Esophagus muscularis mucosa (tissue), 3 donors: ENCODE results near the gene CLCF1.

Source experiments
- POLR2A ChIP-seq: fragments of 450-650 bp; IDR thresholded peaks from one replicate; pipeline ENCODE4 v1.6.1; 2017; ENCODE audit warnings: antibody characterized with exemption, moderate library complexity, mild to moderate bottlenecking, low read depth
- TF ChIP-seq, protein P1 (sequence below), 3 experiments: fragments of 200-600 bp in 2 of 3; fragments of 450-650 bp in 1 of 3; sonication (generic) in 2 of 3; IDR thresholded peaks; one replicate each; pipeline ENCODE4 v1.5.1; 2017 to 2019; ENCODE audit warnings: antibody characterized with exemption in 3 of 3, mild to moderate bottlenecking in 2 of 3, moderate library complexity in 1 of 3

DNA sequence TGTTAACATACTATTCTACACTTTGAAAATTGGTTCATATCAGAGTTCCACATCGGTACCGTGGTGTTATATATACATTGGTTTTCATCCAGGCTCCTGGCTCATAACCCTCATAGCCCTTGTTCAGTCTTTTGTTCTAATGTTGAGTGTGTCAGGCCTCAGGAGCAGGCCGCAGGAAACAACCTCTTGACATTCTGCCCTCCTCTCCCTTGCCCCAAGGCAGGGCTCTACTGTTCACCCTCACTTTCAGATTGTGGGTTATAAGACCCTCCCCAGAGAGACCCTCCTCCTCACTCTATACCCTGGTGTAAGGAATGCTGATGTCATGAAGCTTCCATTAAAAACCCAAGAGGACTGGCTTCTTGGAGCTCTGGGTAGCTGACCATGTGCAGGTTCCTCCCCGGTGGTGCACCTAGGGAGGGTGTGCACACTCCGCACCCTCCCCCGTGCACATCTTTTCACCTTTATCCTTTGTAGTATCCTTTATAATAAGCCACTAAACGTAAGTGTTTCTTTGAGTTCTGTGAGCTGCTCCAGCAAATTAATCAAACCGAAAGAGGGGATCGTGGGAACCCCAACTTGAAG lies 58.0 kb downstream of the CLCF1 start:
- TF ChIP-seq, protein P1, sequence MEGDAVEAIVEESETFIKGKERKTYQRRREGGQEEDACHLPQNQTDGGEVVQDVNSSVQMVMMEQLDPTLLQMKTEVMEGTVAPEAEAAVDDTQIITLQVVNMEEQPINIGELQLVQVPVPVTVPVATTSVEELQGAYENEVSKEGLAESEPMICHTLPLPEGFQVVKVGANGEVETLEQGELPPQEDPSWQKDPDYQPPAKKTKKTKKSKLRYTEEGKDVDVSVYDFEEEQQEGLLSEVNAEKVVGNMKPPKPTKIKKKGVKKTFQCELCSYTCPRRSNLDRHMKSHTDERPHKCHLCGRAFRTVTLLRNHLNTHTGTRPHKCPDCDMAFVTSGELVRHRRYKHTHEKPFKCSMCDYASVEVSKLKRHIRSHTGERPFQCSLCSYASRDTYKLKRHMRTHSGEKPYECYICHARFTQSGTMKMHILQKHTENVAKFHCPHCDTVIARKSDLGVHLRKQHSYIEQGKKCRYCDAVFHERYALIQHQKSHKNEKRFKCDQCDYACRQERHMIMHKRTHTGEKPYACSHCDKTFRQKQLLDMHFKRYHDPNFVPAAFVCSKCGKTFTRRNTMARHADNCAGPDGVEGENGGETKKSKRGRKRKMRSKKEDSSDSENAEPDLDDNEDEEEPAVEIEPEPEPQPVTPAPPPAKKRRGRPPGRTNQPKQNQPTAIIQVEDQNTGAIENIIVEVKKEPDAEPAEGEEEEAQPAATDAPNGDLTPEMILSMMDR (IDR thresholded peaks at IDR 0.05) = no peak
- TF ChIP-seq POLR2A = no peak
